Right atrium auricular region (tissue), 2 donors: ENCODE measurements around the gene GATAD2B. TPM values are rescaled to one million over a fixed set of nuclear protein-coding genes. Genes with fewer than 3 reads are reported as not detected.

Experiments
- DNase-seq: peaks from one replicate; pipeline ENCODE4 v3.0.0-alpha.2; 2019; ENCODE audit warnings: low spot score
- H3K27ac ChIP-seq, 2 donors: fragments of 200-600 bp; sonication (generic); 1 replicate in 1 of 2; 2 replicates in 1 of 2; pipeline ENCODE4 v1.5.1; 2016 to 2019
- H3K27me3 ChIP-seq, 2 donors: fragments of 200-600 bp; sonication (generic); one replicate each; pipeline versions ENCODE4 v1.5.1 to v1.6.0; 2017 to 2019
- H3K36me3 ChIP-seq: fragments of 200-600 bp; sonication (generic); one replicate; pipeline ENCODE4 v1.5.1; 2016
- H3K4me1 ChIP-seq, 2 donors: fragments of 200-600 bp; sonication (generic); one replicate each; pipeline versions ENCODE4 v1.5.1 to v1.6.0; 2017 to 2019
- H3K4me3 ChIP-seq, 2 donors: fragments of 200-600 bp; sonication (generic); 1 replicate in 1 of 2; 2 replicates in 1 of 2; pipeline ENCODE4 v1.5.1; 2017 to 2019; ENCODE audit warnings: mild to moderate bottlenecking in 1 of 2, moderate library complexity in 1 of 2
- H3K9me3 ChIP-seq, 2 donors: fragments of 200-600 bp; sonication (generic); one replicate each; pipeline ENCODE4 v1.5.1; 2019
- total RNA-seq, 2 donors: library from RNA; depleted of rRNA; stranded (reverse); fragments of >200 nt; gene quantifications; one replicate each; pipeline ENCODE4 v1.1.0, GENCODE V29; 2016
- TF ChIP-seq, protein P1 (sequence below), 2 donors: fragments of 200-600 bp; sonication (generic); IDR thresholded peaks; one replicate each; pipeline ENCODE4 v1.5.1; 2019; ENCODE audit warnings: antibody characterized with exemption in 2 of 2

The GATAD2B gene
- total RNA-seq, 2 donors from 2014 or later: 18.7 to 32.7 TPM

DNA sequence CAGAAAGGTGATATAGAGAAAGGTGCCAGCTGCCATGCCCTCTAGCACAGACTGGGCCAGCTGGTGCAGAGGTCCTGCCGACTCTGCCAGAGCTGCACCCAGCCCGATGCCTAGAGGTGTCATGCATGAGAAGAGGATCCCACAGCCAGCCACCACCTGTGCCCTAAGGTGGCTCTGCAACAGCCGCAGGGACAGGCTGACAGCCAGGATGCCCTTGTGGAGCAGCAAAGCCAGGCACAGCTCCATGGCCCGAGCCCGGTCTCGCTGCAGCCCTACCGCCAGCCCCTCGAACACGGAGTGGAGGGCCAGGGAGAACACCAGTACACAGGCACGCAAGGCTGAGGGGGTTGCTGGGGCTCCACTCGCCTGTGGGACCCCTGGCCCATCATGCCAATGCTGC is 37.4 kb upstream of the GATAD2B start:
- H3K27ac ChIP-seq: peak overlapping the region; percentile 94 to 97

DNA sequence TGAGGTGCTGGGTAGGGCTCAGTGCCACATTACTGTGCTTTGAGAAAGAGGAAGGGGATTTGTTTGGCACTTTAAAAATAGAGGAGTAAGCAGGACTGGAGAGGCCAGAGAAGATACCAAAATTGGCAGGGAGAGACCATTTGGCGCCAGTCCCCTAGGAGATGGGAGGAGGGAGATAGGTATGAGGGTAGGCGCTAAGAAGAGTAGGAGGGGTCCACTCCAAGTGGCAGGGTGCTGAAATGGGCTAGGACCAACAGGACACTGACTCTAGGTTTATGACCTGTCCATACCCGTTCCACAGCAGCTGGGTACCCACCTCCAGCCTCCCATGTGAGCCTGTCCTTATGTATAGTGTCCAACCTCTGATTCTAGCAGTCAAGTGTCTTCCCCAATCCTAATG is 36.7 kb upstream of the GATAD2B start:
- H3K36me3 ChIP-seq: peaks cover 21% of the 10 kb centered on the region
- DNase-seq: no peak
- H3K9me3 ChIP-seq: no peaks in the 10 kb centered on the region
- TF ChIP-seq, protein P1, sequence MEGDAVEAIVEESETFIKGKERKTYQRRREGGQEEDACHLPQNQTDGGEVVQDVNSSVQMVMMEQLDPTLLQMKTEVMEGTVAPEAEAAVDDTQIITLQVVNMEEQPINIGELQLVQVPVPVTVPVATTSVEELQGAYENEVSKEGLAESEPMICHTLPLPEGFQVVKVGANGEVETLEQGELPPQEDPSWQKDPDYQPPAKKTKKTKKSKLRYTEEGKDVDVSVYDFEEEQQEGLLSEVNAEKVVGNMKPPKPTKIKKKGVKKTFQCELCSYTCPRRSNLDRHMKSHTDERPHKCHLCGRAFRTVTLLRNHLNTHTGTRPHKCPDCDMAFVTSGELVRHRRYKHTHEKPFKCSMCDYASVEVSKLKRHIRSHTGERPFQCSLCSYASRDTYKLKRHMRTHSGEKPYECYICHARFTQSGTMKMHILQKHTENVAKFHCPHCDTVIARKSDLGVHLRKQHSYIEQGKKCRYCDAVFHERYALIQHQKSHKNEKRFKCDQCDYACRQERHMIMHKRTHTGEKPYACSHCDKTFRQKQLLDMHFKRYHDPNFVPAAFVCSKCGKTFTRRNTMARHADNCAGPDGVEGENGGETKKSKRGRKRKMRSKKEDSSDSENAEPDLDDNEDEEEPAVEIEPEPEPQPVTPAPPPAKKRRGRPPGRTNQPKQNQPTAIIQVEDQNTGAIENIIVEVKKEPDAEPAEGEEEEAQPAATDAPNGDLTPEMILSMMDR (IDR thresholded peaks at IDR 0.05): no peak
- peaks cover 0 to 76% of the 10 kb centered on the region in 2 donors for H3K4me1 ChIP-seq
- H3K4me3 ChIP-seq: no peak overlapping the region
- peak overlapping the region; percentile 94 to 97 for H3K27ac ChIP-seq
- no peaks in the 10 kb centered on the region for H3K27me3 ChIP-seq

More for the DNA sequence above, 37.4 kb upstream of the GATAD2B start:
- Histone ChIP-seq H3K27me3 (no peaks in the 10 kb centered on the region), H3K4me1 (peaks cover 0 to 80% of the 10 kb centered on the region in 2 donors), H3K9me3 (no peaks in the 10 kb centered on the region), H3K4me3 (no peak overlapping the region), H3K36me3 (peaks cover 16% of the 10 kb centered on the region)
- TF ChIP-seq, protein P1 (IDR thresholded peaks at IDR 0.05): no peak
- DNase-seq: no peak

DNA sequence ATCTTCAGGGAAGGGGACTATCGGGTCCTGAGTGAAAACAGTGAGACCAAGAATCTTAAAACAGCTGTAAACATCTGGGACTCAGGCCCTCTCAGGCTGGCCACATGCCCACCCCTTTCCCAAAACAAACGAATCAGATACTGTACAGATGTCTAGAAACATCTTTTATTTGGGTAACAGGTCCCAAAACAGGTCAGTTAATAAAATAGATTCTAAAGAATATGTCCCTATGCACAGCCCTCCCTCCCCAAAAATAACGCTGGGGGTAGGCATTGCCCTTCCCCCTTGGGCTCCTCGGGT is 36.1 kb upstream of the GATAD2B start:
- Histone ChIP-seq H3K4me1 (peaks cover 0 to 71% of the 10 kb centered on the region in 2 donors), H3K27ac (peak overlapping the region; percentile 94 to 97), H3K36me3 (peaks cover 26% of the 10 kb centered on the region), H3K27me3 (no peaks in the 10 kb centered on the region), H3K9me3 (no peaks in the 10 kb centered on the region), H3K4me3 (peak overlapping the region in 1 of 2 donors; percentile 88)
- TF ChIP-seq, protein P1 (IDR thresholded peaks at IDR 0.05): no peak
- no peak for DNase-seq

DNA sequence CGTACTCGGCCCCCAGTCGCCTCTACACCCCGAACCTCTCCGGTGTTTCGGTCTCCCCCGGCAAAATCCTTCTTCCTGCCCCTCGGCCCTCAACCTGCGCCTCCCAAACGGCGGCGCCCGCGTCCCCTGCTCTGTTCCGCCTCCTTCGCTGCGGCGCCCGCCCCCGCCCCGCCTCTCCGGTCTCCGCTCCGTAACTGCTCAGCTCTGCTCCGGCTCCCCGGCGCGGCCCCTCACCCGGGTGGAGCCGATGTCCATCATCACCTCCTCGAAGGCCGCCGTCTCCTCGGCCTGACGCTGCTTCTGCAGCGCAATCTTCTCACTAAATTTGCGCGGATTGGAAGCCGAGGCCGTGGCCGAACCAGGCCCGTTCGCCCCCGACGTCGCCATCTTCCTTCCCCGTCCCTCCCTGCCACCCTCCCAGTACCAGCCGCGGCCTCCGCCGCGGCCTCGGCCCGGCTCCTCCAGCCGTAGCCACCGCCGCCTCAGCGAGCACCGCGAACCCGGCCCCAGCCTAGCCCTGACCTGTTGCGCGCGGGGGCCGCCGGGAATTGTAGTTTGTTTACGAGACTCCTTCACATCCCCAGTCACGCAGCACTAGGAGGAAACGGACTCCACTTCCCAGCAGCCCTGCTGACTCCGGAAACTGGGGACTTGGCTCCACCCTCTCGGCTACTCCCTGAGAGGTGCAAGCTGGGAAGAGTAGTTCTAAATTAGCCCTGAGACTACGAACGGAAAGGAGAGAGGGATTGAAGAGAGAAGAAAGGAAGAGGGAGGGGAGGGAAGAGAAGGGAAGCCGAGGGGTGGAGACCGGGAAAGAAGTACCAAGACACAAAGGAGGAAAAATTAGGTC is 35.6 kb upstream of the GATAD2B start, which contains the start of gene CRTC2:
CRTC2 (minus strand) TSS at position 502 of the 850 bp plus-strand sequence; CDS start at position 387, 115 bp downstream.
- DNase-seq: peak; percentile 99
- peak within 1 kb of the TSS; percentile 94 to 97 for H3K27ac ChIP-seq
- H3K4me1 ChIP-seq: peaks cover 0 to 69% of the 10 kb centered on the region in 2 donors
- TF ChIP-seq, protein P1 (IDR thresholded peaks at IDR 0.05): no peak
- no peaks in the 10 kb centered on the region for H3K27me3 ChIP-seq
- H3K4me3 ChIP-seq: peak within 1 kb of the TSS; percentile 79 to 88
- peaks cover 32% of the 10 kb centered on the region for H3K36me3 ChIP-seq
- H3K9me3 ChIP-seq: no peaks in the 10 kb centered on the region

DNA sequence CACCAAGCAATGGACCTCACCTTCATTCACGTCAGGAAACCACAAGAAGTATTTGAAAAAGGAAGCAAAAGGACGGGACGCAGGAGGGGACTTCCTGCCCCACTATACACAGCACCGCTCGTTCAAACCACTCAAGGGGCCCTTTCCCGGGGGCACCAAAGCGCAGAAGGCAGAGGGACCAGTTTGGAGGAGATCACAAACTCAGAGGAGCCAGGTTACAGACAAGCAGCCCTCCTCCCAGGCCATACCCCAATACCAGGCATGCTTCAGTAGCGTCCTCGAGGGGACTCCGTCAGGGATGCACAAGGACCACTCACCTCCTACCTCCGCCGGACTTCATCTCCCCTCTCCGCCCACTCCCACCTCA is 35.0 kb upstream of the GATAD2B start:
- TF ChIP-seq, protein P1 (IDR thresholded peaks at IDR 0.05): no peak
- Histone ChIP-seq H3K36me3 (peaks cover 38% of the 10 kb centered on the region), H3K4me3 (peak overlapping the region; percentile 79 to 88), H3K9me3 (no peaks in the 10 kb centered on the region), H3K4me1 (peaks cover 0 to 65% of the 10 kb centered on the region in 2 donors), H3K27me3 (no peaks in the 10 kb centered on the region), H3K27ac (peak overlapping the region; percentile 94 to 97)
- DNase-seq: no peak
